Fibroblast of lung (primary cell): Measurements from ENCODE around the gene IZUMO4.

Source experiments
- EZH2 ChIP-seq: IDR thresholded peaks from 2 replicates; pipeline ENCODE4 v1.5.1; 2012; ENCODE audit warnings: low read length, control low read depth, mild to moderate bottlenecking; ENCODE audit errors: missing control alignments
- TF ChIP-seq, protein P1 (sequence below), 2 donors: IDR thresholded peaks in 1 of 2; conservative IDR thresholded peaks in 1 of 2; 1 replicate in 1 of 2; 2 replicates in 1 of 2; pipeline ENCODE4 v1.5.1; 2011 to 2012; ENCODE audit warnings: low read length in 2 of 2, control low read depth in 1 of 2, inconsistent platforms in 1 of 2, low read depth in 1 of 2, mild to moderate bottlenecking in 1 of 2

DNA sequence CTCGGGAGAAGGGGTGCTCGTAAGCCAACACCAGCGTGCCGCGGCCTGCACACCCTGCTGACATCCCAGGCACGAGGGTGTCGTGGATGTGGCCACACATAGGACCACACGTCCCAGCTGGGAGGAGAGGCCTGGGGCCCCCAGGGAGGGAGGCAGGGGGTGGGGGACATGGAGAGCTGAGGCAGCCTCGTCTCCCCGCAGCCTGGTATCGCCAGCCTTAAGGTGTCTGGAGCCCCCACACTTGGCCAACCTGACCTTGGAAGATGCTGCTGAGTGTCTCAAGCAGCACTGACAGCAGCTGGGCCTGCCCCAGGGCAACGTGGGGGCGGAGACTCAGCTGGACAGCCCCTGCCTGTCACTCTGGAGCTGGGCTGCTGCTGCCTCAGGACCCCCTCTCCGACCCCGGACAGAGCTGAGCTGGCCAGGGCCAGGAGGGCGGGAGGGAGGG is 2.4 kb downstream of the IZUMO4 start:
- no peak for TF ChIP-seq EZH2
- TF ChIP-seq, protein P1, sequence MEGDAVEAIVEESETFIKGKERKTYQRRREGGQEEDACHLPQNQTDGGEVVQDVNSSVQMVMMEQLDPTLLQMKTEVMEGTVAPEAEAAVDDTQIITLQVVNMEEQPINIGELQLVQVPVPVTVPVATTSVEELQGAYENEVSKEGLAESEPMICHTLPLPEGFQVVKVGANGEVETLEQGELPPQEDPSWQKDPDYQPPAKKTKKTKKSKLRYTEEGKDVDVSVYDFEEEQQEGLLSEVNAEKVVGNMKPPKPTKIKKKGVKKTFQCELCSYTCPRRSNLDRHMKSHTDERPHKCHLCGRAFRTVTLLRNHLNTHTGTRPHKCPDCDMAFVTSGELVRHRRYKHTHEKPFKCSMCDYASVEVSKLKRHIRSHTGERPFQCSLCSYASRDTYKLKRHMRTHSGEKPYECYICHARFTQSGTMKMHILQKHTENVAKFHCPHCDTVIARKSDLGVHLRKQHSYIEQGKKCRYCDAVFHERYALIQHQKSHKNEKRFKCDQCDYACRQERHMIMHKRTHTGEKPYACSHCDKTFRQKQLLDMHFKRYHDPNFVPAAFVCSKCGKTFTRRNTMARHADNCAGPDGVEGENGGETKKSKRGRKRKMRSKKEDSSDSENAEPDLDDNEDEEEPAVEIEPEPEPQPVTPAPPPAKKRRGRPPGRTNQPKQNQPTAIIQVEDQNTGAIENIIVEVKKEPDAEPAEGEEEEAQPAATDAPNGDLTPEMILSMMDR (conservative IDR thresholded peaks at IDR 0.05 in 1 of 2, IDR thresholded peaks at IDR 0.05 in 1 of 2; ENCODE audit: low read depth in 1 of 2, low read length in 2 of 2): no peak
